Forelimb muscle (tissue), 1 donor: ENCODE data around the gene ITPK1. TPM values are rescaled to one million over a fixed set of nuclear protein-coding genes. Genes with fewer than 3 reads are reported as not detected.

ENCODE experiments used
- DNase-seq: peaks from one replicate; pipeline ENCODE4 v3.0.0-alpha.2; 2013; ENCODE audit warnings: low read depth
- polyA plus RNA-seq: library from polyadenylated mRNA; unstranded; fragments of 120-200 nt; gene quantifications from one replicate; pipeline ENCODE4 v1.2.1, GENCODE V29; 2013; ENCODE audit not compliant: insufficient read length

Gene ITPK1
- polyA plus RNA-seq, 1 donor, result 14.5 TPM

- no peak for DNase-seq
Measured at GRCh38 chr14:92990456-92991430, 125.0 kb downstream of the ITPK1 start.

- no peak for DNase-seq
Measured at GRCh38 chr14:92988786-92989755, 126.7 kb downstream of the ITPK1 start.

GRCh38 chr14:92987713-92988510 is 127.8 kb downstream of the ITPK1 start:
- no peak for DNase-seq

- no peak for DNase-seq
Measured at GRCh38 chr14:92987148-92987570, 128.6 kb downstream of the ITPK1 start.

- DNase-seq, result no peak
Measured at GRCh38 chr14:92986254-92987147, 129.2 kb downstream of the ITPK1 start.

GRCh38 chr14:92985521-92985920 is 130.2 kb downstream of the ITPK1 start:
- DNase-seq, result no peak

- DNase-seq, result no peak
Measured at GRCh38 chr14:92984896-92985295, 130.8 kb downstream of the ITPK1 start.

GRCh38 chr14:92984082-92984788 is 131.5 kb downstream of the ITPK1 start:
- DNase-seq, result no peak

GRCh38 chr14:92982956-92983355 is 132.8 kb downstream of the ITPK1 start:
- no peak for DNase-seq

GRCh38 chr14:92981726-92982125 is 134.0 kb downstream of the ITPK1 start:
- no peak for DNase-seq

GRCh38 chr14:92980866-92981265 is 134.9 kb downstream of the ITPK1 start:
- no peak for DNase-seq

- no peak for DNase-seq
Measured at GRCh38 chr14:92978229-92979021, 137.3 kb downstream of the ITPK1 start.

- DNase-seq, result no peak
Measured at GRCh38 chr14:92976268-92976667, 139.5 kb downstream of the ITPK1 start.

- no peak for DNase-seq
Measured at GRCh38 chr14:92974541-92975345, 141.0 kb downstream of the ITPK1 start.

- DNase-seq, result no peak
Measured at GRCh38 chr14:92973798-92974372, 141.8 kb downstream of the ITPK1 start.

GRCh38 chr14:92973261-92973797 is 142.4 kb downstream of the ITPK1 start:
- no peak for DNase-seq

- no peak for DNase-seq
Measured at GRCh38 chr14:92971601-92972180, 144.0 kb downstream of the ITPK1 start.
